NT2/D1 (cell line): ENCODE results near the gene NOL4L.

Experiments used
- SUZ12 ChIP-seq: IDR thresholded peaks from 2 replicates; pipeline ENCODE4 v1.6.1; 2011; ENCODE audit not compliant: insufficient read length, insufficient read depth; ENCODE audit errors: extremely low read depth
- YY1 ChIP-seq: IDR thresholded peaks from 2 replicates; pipeline ENCODE4 v1.6.1; 2011; ENCODE audit not compliant: insufficient read length, insufficient read depth
- ZNF274 ChIP-seq: IDR thresholded peaks from 2 replicates; pipeline ENCODE4 v1.6.1; 2011; ENCODE audit warnings: mild to moderate bottlenecking, low read depth, low read length

DNA sequence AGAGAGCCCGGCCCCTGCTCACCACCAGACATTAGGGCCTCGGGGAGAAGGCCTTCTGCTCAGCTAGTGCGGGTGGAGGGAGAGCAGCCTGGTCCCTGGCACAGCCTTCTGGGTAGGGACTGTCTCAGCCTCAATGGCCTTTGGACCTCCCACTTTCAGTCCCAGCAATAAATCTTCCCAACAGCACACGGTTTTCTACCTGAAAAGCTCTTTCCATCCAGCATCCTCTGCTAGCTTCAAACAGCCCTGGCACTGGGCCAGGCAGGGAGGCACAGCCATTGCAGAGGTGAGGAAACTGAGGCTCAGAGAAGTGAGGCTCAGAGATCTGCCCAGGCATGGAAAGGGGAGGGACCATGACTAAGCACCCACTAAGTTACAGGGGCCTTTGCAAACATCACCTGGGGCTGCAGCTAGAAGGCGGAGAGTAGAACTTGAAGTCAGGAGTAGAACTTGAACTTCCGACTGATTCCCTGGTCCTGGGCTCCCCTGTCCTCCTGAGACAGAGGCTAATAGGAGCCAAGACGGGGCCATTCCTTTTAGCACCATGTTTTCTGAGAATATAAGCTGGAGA, 43.9 kb upstream of the NOL4L start:
- no peak for TF ChIP-seq SUZ12
- TF ChIP-seq YY1 = no peak
- no peak for TF ChIP-seq ZNF274
